HG02870 (cell line): ENCODE measurements around the gene PTN.

Experiments
- ATAC-seq: cut with Tn5 transposase; IDR thresholded peaks from one replicate; pipeline ENCODE4 v1.9.1; 2021; ENCODE audit warnings: mild to moderate bottlenecking, moderate library complexity; ENCODE audit not compliant: unreplicated experiment

PTN gene, protein sequence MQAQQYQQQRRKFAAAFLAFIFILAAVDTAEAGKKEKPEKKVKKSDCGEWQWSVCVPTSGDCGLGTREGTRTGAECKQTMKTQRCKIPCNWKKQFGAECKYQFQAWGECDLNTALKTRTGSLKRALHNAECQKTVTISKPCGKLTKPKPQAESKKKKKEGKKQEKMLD

DNA sequence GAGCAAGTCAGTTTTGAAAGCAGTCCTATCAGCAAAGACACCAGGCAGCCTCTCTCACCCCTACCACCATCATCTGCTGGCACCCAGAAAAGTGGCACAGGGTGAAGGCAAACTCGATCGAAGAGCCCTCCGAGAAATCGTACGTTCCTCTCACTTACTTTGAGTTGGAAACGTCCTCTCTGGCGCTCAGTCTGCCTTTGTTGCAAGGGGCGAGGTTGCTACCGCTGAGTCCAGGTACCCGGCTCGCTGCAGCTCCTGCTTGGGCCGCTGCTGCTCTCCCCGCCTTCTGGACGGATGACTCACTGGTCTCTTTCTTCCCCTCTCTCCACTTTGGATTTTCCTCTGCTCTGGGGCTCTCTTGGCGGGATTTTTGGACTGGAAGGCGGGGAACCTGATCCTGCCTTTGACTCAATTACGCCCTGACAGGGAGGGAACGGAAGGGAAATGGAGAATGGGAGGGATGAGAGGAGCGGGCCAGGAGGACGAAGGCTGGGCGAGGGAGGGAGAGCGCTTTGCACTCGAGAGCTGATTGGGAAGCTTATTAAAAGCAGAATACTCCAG lies at the start of gene PTN:
Gene PTN (minus strand): TSS at position 453 of the 561 bp plus-strand sequence. CDS start 88,760 bp downstream, outside the sequence.
- no peak for ATAC-seq

DNA sequence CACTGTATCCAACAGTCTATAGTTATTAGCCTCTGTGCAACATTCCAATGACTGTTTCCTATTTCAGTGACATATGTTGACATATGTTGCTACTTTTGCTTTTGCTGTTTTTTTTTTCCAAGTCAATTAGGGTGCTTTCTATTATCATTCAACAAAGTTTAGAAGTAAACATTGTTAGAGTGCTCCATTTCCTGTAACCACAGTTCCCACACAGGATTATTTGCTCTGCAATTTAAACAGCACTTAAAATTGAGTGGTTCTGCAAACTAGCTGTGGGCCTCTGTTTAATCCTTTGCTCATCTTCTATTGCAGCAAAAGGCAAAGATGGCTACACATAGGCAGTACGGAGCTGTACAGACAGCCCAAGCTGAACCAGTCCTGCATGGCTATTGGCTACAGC lies 46.5 kb upstream of the PTN start:
- ATAC-seq = no peak

DNA sequence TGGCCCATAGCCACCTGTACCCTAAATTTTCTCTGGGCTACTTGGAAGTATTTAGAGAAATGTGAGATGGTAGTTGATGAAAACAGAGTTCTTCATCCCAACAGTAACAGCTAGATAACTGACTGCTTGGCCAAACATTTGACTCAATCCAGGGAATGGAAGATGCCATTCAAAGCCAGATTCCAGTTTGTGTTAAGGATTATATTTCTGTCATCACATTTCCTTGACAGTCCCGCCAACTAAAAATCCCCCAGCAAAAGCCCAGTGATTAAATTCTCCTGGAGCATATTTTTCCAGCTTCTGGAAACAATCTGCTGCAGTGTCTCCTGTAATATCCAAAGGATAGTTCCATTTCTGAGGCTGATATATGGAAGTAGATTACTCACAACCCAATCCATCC lies 45.4 kb upstream of the PTN start:
- no peak for ATAC-seq

DNA sequence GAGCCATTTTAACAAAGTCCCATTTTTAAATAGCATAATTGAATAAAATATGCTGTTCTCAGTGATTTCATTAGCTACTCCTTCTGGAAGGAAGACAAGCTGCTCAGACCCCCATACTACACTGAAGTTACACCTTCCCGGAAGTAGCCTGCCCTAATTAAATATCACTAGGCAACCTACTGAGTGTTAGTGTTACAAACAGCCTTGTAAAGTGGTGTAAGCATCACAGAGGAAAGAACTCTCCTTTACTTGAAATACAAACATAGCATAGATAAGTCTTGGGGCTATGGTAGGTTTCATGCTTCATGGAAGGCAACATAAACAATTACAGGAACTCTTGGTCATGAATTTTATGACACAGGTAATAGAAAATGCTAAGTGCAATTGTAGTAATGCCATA lies 43.4 kb upstream of the PTN start:
- no peak for ATAC-seq

DNA sequence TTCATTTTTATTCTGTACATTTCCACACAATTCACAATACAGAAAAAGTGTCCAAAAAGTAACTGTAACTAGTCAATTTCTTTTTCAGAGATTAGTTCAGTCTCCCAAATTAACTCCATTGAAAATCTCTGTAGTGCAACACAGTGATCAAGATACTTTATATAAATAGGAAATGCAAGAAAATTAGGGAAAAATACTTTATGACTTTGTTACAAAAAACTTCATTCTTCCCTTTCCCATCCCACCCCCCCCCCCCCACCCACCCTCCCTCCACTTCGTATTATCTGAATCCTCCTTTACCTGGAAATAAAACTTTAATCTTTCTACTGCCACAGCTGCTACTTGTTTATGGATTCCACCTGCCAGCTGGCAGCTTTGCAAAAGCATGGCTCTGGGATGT lies 37.5 kb upstream of the PTN start:
- ATAC-seq = no peak

DNA sequence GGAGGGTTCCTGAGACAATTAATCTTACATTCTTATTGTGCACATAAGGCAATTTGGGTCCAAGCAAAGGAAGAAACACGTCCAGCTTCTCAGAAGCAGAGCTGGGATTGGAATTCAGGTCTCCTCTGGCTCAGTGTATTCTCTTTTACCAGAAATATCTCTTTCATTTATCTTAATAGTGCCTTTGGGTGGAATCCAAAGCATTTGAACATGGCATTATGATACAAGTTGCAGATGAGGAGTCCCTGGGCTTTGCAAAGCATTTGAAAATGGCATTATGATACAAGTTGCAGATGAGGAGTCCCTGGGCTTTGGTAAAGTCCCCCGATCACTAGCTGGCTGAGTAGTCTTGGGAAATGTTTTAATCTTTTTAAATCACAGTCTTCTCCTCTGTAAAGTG lies 30.0 kb upstream of the PTN start:
- ATAC-seq = no peak

DNA sequence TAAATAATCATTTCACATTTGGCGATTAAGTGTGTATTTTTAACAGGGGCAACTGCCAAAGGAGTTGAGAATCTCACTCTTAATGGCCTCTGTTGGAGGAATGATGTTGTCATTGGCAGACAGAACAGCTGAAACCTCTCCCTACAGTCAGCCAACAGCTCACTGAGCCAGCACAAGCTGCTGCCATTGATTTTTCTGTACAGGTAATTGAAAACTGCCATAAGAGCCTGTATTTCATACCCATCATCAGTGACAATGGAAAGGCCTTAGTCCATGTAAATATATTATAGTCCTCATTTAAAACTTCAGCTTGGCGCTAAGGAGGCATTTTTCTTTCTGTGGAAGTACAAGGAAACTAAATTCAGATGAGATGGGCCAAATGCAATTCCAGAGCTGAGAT lies 28.1 kb upstream of the PTN start:
- ATAC-seq = no peak

DNA sequence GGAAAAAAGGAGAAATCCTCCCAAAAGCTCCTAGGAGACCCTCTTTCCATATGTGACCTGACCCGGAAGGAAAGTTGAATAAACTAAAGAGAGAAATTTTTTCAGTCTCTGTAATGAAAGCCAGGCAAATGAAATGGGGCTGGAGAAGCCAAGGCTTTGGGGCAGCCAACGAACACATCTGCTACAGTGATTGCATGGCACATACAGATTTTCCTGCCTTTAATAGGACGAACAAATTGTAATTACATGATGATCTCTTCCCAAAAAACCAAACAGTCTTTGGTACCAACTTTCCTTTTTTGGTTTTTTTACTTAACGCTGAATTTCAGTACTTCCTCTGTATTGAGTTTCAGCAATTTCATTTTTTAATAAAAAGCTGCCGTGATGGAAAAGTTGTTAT lies 23.5 kb upstream of the PTN start:
- ATAC-seq = no peak

DNA sequence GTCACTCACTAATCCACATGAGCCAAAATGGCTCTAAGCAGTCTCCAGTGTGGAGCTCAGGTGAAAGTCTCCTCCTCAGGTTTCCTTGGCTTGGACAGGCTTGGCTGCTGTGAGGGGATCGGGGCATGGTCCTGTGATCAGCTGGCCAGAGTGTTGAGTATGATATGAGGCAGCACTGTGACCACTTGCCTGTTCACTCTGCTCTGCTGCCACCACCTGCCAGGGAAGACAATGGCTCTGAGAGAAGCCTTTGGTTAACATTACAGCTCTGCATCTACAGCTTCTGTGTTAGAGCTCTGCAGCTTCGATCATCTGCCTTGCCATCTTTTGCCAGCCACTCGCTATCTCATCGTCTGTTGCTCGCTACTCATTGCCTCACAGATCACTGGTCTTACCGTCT lies 20.1 kb upstream of the PTN start:
- no peak for ATAC-seq

DNA sequence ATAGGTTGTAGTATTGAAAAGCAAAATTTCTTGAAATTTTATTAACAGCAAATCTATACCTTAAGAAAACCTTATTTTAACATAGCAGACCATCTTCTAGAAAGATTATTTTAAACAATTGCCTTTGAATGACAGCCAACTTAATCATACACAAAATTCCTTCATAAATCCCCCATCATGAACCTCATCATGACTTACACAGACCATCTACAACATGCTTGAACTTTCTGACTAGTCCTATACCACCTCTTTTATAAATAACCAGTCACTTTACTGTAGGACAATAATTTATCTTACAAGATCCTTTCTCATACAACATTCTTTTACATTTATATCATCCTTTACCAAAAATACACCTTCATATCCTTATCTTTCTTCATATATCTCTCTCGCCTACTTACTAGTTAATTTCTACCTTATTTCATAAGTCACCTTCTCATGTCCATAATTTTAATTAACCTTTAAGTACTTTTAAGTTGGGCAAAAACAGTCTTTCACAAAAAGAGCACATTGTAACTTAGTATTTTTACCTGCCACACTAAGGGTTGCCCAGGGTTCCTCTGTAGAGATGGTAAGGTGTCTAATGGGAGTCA lies 16.6 kb upstream of the PTN start:
- no peak for ATAC-seq

DNA sequence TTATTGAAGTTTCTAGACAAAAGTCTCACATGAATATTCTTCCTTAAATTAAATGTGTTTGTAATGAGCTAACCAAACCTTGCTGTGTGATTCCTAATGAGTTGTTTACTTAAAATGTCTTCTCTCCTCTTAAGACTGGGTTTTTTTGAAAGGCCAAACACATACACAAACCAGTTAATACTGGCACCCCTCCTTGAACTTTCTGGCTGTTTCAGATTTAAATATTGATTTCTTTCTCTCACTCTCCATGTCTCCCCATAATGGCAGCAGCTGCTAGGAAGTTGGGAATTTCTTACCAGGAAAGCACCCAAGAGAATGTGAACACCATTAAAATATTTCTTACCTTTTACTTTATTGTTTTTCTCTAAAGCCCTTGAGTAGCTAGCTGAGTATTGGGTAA lies 11.4 kb upstream of the PTN start:
- ATAC-seq = no peak

DNA sequence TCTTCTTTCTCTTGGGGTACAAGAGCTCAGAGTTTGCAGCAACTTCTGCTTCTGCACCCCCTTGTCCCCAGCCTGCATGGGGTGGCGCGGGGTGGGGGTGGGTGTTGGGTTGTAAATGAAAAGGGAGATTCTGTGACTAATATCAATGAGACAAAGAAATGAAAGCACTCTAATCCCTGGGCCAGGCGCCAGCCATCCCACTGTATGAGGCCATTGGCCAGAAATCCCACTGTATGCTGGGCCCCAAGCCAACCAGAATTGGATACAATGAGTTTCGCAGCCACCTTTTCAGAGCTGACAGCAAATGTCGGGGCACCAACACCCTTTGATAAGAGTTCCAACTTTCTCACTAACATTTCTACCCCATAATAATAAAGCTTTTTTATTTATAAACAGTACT lies 10.9 kb upstream of the PTN start:
- no peak for ATAC-seq

DNA sequence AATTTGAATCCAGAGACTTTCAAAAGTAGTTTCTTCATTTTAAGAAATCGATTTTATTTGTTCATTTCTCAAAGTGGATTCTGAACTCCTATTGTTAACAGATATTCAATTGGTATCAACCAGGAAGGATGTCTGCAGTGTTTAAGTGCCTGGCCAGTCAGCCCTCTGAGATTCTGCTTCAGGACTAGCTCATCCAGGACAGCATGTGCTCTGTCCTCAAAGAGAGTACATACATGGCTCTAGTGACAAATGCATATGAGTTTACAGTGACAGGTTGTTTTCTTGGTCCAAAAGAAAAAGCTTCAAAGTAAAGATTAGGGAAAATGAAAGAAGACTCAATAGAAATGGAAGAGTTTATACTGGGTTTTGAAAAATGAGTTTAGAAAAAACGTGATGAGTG lies 8.4 kb upstream of the PTN start:
- no peak for ATAC-seq

DNA sequence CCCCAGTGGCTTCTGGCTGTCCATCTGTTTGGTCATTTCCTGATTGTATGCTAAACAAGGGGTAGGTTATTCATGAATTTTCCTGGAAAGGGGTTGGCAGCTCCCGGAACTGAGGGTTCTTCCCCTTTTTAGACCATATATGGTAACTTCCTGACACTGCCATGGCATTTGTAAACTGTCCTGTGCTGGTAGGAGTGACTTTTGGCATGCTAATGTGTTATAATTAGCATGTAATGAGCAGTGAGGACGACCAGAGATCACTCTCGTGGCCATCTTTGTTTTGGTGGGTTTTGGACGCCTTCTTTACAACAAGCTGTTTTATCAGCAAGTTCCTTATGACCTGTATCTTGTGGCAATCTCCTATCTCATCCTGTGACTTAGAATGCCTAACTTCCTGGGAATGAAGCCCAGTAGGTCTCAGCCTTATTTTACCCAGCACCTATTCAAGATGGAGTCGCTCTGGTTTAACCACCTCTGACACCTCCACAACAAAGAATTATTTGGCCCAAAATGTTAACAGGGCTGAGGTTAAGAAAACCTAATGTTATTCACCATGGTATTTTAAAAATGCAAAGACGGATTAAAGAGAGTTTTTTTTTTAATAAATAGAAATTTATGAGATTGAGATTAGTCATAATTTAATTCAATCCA lies 2.4 kb upstream of the PTN start:
- no peak for ATAC-seq

DNA sequence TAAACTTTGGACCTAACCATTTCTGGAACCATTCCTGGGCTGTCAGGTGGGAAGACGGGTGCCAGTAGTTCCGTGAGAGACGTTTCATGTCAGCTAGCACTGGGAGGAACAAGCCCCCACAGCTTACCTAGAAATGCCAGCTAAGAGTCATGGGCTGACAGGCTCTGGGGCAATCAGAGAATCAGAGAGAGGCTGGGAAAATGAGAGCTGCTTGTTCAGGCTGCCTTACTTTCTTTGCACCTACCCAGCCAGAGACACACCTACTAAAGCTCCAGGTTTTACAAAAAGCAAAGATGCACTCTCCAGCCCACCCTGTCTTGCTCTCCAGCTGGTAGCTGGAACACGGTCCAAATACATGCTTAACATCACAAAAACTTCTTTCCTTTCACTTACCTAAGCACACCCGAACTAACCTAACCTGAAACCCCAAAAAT lies 688 bp downstream of the PTN start:
- ATAC-seq = no peak

DNA sequence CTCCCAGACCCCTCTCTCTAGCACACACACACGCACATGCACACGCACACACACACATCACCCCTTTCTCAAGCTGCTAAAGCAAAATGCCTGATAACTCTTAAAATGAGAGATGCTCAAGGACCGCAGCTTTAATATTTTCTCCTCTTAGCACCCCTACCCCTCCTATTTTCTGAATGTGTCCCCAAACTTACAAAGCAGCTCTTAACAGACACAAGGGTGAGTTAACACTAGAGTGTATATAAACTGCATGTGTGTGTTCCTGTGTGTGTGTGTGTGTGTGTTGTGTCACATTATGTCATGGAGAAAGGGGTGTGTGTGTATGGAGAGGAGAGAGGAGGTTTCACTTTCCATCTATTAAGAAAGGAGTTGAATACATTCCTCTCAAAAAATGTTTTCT lies 1.3 kb downstream of the PTN start:
- ATAC-seq = no peak

DNA sequence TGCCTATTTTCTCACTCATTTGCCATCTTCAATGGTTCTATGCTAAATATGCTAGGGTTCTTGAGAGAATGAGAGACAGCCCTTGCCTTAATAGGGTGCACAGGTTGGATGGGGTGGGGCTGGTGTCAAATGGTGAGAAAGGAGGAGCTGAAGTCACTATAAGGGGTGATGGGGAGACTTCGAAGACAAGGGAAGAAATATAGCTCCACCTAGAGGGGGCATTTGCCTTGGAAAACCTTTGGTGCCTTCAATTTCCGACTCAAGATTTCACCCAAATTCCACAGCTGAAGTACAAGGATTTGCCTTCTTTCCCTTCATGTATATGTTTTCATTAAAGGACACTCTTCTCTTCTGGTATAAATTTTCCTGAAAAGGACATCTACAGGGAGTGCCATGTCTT lies 5.6 kb downstream of the PTN start:
- no peak for ATAC-seq

DNA sequence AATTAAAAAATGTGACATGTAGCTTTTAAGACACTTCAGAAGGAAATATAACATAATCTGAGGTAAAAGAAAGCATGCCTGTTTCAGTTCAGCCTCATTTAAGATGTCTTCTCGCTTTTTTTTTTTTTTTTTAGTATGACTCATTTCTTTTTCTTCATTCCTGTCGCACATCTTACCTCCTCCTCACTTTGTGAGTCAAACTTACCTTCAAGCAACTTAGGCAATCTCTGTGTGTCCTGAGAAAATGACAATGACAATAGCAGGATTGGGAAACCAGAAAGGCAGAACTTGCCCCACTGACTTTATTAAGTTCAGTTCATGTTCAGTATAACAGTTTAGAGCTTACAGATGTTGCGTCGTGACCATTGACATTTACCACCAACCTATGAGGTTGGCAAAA lies 7.7 kb downstream of the PTN start:
- no peak for ATAC-seq

DNA sequence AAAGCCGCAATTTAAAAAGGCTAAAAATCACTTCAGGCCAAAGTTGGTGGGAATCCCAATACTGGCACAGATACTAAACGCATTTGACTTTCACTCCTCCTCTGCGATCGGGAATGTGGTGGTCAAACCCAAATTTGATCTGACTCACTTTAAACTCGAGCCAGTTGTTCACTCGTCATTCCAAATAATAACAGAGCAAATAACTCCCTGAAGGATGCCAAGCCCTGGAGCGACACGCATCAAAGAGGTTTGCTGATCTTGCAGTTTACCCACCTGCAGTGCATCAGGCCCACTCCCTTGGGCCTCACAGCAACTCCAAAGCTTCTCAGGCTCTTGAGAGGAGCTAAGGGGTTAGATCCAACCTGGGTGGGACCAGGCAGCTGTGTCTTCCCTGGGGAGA lies 12.2 kb downstream of the PTN start:
- ATAC-seq = no peak

DNA sequence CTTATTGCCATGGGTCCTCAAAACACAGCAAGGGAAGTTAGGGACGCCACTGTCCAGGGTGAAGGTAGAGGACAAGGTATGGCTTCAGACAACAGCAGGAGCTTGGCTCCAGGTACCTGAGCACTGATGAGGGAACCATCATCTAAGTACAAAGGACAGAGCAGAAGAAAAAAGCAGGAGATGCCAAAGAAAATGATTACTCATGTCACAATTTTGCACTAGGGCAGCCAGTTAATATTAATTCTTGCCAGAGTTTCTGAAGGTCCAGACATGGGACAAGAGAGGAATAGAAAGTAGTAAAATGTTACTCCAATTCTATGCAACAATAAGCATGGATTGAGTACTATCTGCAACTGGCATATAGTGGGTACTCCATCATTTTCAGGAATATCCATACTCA lies 14.1 kb downstream of the PTN start:
- no peak for ATAC-seq

DNA sequence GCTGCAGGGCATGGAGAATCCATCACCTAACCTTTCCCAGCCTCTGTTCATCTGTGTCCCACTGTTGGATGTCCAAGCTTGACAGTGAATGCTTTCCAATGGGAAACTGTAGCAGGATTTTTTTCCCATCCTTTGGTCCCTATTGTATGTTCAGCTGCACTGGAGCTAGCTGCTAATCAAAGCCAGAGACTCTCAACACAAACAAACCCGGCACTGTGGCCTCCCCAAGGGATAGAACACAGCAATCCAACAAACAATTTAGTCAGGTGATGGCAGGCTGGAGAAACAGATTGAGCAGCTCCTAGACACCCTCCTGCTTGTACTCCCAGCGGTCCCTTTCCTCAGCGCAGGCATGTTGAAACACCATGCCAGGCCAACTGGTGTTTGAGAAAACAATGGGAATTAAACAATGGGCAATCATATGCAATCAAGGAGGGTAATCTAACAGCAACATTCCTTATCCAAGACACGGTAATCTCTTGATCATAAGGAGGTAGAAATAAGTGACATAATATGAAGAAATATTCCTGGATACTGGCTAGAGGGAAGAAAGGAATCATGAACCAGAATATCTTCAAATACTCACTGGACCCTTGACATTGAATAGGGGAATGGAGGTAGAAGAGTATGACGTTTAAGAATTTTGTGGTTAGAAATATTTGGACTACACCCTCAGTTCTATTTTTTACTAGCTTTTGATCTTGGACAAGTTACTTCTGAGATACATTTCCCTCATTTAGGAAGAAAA lies 15.0 kb downstream of the PTN start:
- ATAC-seq = no peak

DNA sequence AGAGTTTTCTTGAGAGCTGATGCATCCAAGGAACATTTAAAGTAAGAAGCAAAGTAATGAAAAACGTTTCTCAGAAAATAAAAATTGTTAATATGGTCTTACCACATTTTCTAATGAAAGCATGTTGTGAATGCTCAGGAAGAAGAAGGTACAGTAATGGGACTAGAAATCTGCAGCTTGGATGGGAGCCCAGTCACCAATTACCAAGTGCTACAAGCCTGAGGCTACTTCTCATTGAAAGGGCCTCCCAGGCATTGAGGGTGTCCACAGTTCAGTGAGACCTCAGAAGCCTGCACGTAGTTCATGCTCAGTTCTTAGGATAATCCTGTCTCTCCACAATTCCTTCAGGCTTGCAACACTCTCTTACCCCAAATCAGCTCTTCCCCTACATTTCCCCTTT lies 17.6 kb downstream of the PTN start:
- no peak for ATAC-seq
